ENCODE results near the gene CNTN5. TPM values are rescaled to one million over a fixed set of nuclear protein-coding genes. Genes with fewer than 3 reads are reported as not detected.

Gene CNTN5
- polyA plus RNA-seq, 1 donor (not counting 4 experiments of a cell fraction or from before 2014, with no cell fraction given), result not detected

GRCh38 chr11:100329352-100329751 lies 1308.6 kb downstream of the CNTN5 start:
- TF ChIP-seq CTCF (optimal IDR thresholded peaks at IDR 0.05 in 1 of 3, IDR thresholded peaks at IDR 0.05 in 1 of 3, conservative IDR thresholded peaks at IDR 0.05 in 1 of 3; ENCODE audit: extremely low read depth in 1 of 3, insufficient read depth in 2 of 3, low read length in 3 of 3) (no peak), EZH2 (IDR thresholded peaks at IDR 0.05; ENCODE audit: low read length) (no peak)
- DNase-seq (ENCODE audit: low read depth, low spot score) (no peak), FAIRE-seq (no peak)
- dilution Hi-C loops (cut with MboI; ENCODE audit: extremely low pct_ligation_motif_present, low sequenced_read_pairs), result no loop called here
- Histone ChIP-seq H3K9me3 (ENCODE audit: control insufficient read depth, low read depth, low read length) (no peaks in the 10 kb centered on the region), H3K27ac (ENCODE audit: control insufficient read depth, insufficient read depth, low read length) (peak overlapping the region; percentile 2), H3K36me3 (ENCODE audit: control insufficient read depth in 2 of 2, extremely low read depth in 1 of 2, insufficient read depth in 2 of 2, low read length in 2 of 2) (no peaks in the 10 kb centered on the region), H3K4me3 (ENCODE audit: control insufficient read depth in 2 of 3, extremely low read depth in 1 of 3, insufficient read depth in 2 of 3, low read depth in 1 of 3, low read length in 3 of 3) (no peak overlapping the region), H3K4me2 (ENCODE audit: control insufficient read depth, extremely low read depth, insufficient read depth, low read depth, low read length) (peak overlapping the region; percentile 4), H4K20me1 (ENCODE audit: control insufficient read depth, extremely low read depth, insufficient read depth, low read length) (no peaks in the 10 kb centered on the region), H3K9ac (ENCODE audit: control insufficient read depth, extremely low read depth, insufficient read depth, low read length) (no peak overlapping the region), H3K4me1 (ENCODE audit: control insufficient read depth, extremely low read depth, insufficient read depth, low read length) (peaks cover 11% of the 10 kb centered on the region), H3K79me2 (ENCODE audit: control insufficient read depth, insufficient read depth, low read length) (no peaks in the 10 kb centered on the region), H2AFZ (ENCODE audit: control insufficient read depth, low read length) (no peak overlapping the region), H3K9me1 (ENCODE audit: control insufficient read depth, extremely low read depth, insufficient read depth, low read length) (no peaks in the 10 kb centered on the region), H3K27me3 (ENCODE audit: control insufficient read depth, extremely low read depth, insufficient read depth, low read length) (no peaks in the 10 kb centered on the region)

GRCh38 chr11:100336873-100337272 lies 1316.1 kb downstream of the CNTN5 start:
- Histone ChIP-seq H3K27ac (ENCODE audit: control insufficient read depth, insufficient read depth, low read length) (no peak overlapping the region), H3K4me2 (ENCODE audit: control insufficient read depth, extremely low read depth, insufficient read depth, low read depth, low read length) (no peak overlapping the region), H2AFZ (ENCODE audit: control insufficient read depth, low read length) (no peak overlapping the region), H3K27me3 (ENCODE audit: control insufficient read depth, extremely low read depth, insufficient read depth, low read length) (no peaks in the 10 kb centered on the region), H3K36me3 (ENCODE audit: control insufficient read depth in 2 of 2, extremely low read depth in 1 of 2, insufficient read depth in 2 of 2, low read length in 2 of 2) (no peaks in the 10 kb centered on the region), H3K4me3 (ENCODE audit: control insufficient read depth in 2 of 3, extremely low read depth in 1 of 3, insufficient read depth in 2 of 3, low read depth in 1 of 3, low read length in 3 of 3) (no peak overlapping the region), H3K9me3 (ENCODE audit: control insufficient read depth, low read depth, low read length) (no peaks in the 10 kb centered on the region), H3K9me1 (ENCODE audit: control insufficient read depth, extremely low read depth, insufficient read depth, low read length) (no peaks in the 10 kb centered on the region), H3K79me2 (ENCODE audit: control insufficient read depth, insufficient read depth, low read length) (no peaks in the 10 kb centered on the region), H3K4me1 (ENCODE audit: control insufficient read depth, extremely low read depth, insufficient read depth, low read length) (peaks cover 4% of the 10 kb centered on the region), H4K20me1 (ENCODE audit: control insufficient read depth, extremely low read depth, insufficient read depth, low read length) (no peaks in the 10 kb centered on the region), H3K9ac (ENCODE audit: control insufficient read depth, extremely low read depth, insufficient read depth, low read length) (no peak overlapping the region)
- dilution Hi-C loops (cut with MboI; ENCODE audit: extremely low pct_ligation_motif_present, low sequenced_read_pairs), result no loop called here
- no peak for DNase-seq (ENCODE audit: low read depth, low spot score)
- peak; percentile 52 for FAIRE-seq
- no peak for TF ChIP-seq EZH2 (IDR thresholded peaks at IDR 0.05; ENCODE audit: low read length)
- no peak for TF ChIP-seq CTCF (optimal IDR thresholded peaks at IDR 0.05 in 1 of 3, IDR thresholded peaks at IDR 0.05 in 1 of 3, conservative IDR thresholded peaks at IDR 0.05 in 1 of 3; ENCODE audit: extremely low read depth in 1 of 3, insufficient read depth in 2 of 3, low read length in 3 of 3)
